ENCODE data around the gene FOXL2.

GRCh38 chr3:138950701-138951100 is 3.8 kb upstream of the FOXL2 start:
- TF ChIP-seq SRF (IDR thresholded peaks at IDR 0.05; ENCODE audit: low read depth in 2 of 2, low read length in 2 of 2), result no peak
- TF ChIP-seq, protein P1, sequence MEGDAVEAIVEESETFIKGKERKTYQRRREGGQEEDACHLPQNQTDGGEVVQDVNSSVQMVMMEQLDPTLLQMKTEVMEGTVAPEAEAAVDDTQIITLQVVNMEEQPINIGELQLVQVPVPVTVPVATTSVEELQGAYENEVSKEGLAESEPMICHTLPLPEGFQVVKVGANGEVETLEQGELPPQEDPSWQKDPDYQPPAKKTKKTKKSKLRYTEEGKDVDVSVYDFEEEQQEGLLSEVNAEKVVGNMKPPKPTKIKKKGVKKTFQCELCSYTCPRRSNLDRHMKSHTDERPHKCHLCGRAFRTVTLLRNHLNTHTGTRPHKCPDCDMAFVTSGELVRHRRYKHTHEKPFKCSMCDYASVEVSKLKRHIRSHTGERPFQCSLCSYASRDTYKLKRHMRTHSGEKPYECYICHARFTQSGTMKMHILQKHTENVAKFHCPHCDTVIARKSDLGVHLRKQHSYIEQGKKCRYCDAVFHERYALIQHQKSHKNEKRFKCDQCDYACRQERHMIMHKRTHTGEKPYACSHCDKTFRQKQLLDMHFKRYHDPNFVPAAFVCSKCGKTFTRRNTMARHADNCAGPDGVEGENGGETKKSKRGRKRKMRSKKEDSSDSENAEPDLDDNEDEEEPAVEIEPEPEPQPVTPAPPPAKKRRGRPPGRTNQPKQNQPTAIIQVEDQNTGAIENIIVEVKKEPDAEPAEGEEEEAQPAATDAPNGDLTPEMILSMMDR (IDR thresholded peaks at IDR 0.05 in 2 of 3, conservative IDR thresholded peaks at IDR 0.05 in 1 of 3; ENCODE audit: control insufficient read depth in 2 of 3, extremely low read depth in 1 of 3, insufficient read depth in 1 of 3, low read depth in 3 of 3, low read length in 3 of 3), result no peak
- no peak for TF ChIP-seq GABPA (IDR thresholded peaks at IDR 0.05; ENCODE audit: low read depth)
- TF ChIP-seq, protein P2, sequence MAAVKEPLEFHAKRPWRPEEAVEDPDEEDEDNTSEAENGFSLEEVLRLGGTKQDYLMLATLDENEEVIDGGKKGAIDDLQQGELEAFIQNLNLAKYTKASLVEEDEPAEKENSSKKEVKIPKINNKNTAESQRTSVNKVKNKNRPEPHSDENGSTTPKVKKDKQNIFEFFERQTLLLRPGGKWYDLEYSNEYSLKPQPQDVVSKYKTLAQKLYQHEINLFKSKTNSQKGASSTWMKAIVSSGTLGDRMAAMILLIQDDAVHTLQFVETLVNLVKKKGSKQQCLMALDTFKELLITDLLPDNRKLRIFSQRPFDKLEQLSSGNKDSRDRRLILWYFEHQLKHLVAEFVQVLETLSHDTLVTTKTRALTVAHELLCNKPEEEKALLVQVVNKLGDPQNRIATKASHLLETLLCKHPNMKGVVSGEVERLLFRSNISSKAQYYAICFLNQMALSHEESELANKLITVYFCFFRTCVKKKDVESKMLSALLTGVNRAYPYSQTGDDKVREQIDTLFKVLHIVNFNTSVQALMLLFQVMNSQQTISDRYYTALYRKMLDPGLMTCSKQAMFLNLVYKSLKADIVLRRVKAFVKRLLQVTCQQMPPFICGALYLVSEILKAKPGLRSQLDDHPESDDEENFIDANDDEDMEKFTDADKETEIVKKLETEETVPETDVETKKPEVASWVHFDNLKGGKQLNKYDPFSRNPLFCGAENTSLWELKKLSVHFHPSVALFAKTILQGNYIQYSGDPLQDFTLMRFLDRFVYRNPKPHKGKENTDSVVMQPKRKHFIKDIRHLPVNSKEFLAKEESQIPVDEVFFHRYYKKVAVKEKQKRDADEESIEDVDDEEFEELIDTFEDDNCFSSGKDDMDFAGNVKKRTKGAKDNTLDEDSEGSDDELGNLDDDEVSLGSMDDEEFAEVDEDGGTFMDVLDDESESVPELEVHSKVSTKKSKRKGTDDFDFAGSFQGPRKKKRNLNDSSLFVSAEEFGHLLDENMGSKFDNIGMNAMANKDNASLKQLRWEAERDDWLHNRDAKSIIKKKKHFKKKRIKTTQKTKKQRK (IDR thresholded peaks at IDR 0.05; ENCODE audit: low read depth, low read length), result no peak
- TF ChIP-seq EP300 (IDR thresholded peaks at IDR 0.05; ENCODE audit: borderline replicate concordance in 1 of 2, control insufficient read depth in 1 of 2, low read depth in 2 of 2, low read length in 2 of 2), result no peak
- no peak for TF ChIP-seq RFX5 (IDR thresholded peaks at IDR 0.05; ENCODE audit: low read depth, low read length)
- no peak for TF ChIP-seq IRF3 (IDR thresholded peaks at IDR 0.05)
- no peak for TF ChIP-seq HDAC2 (IDR thresholded peaks at IDR 0.05)
- no peak for TF ChIP-seq REST (IDR thresholded peaks at IDR 0.05; ENCODE audit: low read depth, low read length)
- TF ChIP-seq POLR2AphosphoS5 (IDR thresholded peaks at IDR 0.05; ENCODE audit: low read length), result no peak
